Activated CD8-positive, alpha-beta T cell treated with anti-CD3 and anti-CD28 coated beads for 36 hours (primary cell): ENCODE data around the gene SRGAP1. TPM values are rescaled to one million over a fixed set of nuclear protein-coding genes. Genes with fewer than 3 reads are reported as not detected.
"Not testable (repeated sequence)": the region's sequence is repeated elsewhere in the genome, so short reads cannot be mapped to it uniquely, and the experiment has no call there.

Experiments used
- ATAC-seq: fragments of 200-7000 bp; cut with Tn5 transposase; one replicate; pipeline ENCODE4 v1.10.0; 2021; ENCODE audit warnings: mild to moderate bottlenecking, moderate library complexity
- CTCF ChIA-PET: fragments of 350-600 bp; sonication (Branson Sonifier 250); formaldehyde crosslinking; loops from one replicate; lab custom pipeline; 2021; ENCODE audit warnings: antibody characterized with exemption; lab: Charles Lee
- POLR2A ChIA-PET: fragments of 350-600 bp; sonication (Branson Sonifier 250); formaldehyde crosslinking; loops from one replicate; lab custom pipeline; 2021; ENCODE audit warnings: antibody characterized with exemption; lab: Charles Lee
- DNase-seq: peaks from one replicate; pipeline ENCODE4 v3.0.0-alpha.2; 2020
- H3K27ac Mint-ChIP-seq: one replicate; pipeline ENCODE4 v1.8.0; 2021; ENCODE audit warnings: mild to moderate bottlenecking, mixed read lengths
- H3K27me3 Mint-ChIP-seq: one replicate; pipeline ENCODE4 v1.8.0; 2021; ENCODE audit warnings: mixed read lengths
- H3K36me3 Mint-ChIP-seq: one replicate; pipeline ENCODE4 v1.8.0; 2021; ENCODE audit warnings: low read depth, mixed read lengths
- H3K4me1 Mint-ChIP-seq: one replicate; pipeline ENCODE4 v1.8.0; 2021; ENCODE audit warnings: low read depth, mixed read lengths
- H3K4me3 Mint-ChIP-seq: one replicate; pipeline ENCODE4 v1.8.0; 2021; ENCODE audit warnings: mild to moderate bottlenecking, moderate library complexity, mixed read lengths
- H3K9me3 Mint-ChIP-seq: one replicate; pipeline ENCODE4 v1.8.0; 2021; ENCODE audit warnings: mixed read lengths
- intact Hi-C: fragments of 100-400 bp; cut with micrococcal nuclease; formaldehyde crosslinking; loops from one replicate; pipeline ENCODE4 v1.10.0; 2022
- total RNA-seq, 2 experiments: library from RNA; stranded (reverse); gene quantifications; one replicate each; pipeline ENCODE4 v1.2.3, GENCODE V29; 2021
- TF ChIP-seq, protein P1 (sequence below): fragments of 200-600 bp; IDR thresholded peaks from one replicate; pipeline ENCODE4 v1.8.0; 2022; ENCODE audit warnings: antibody characterized with exemption, mild to moderate bottlenecking

Gene SRGAP1
- total RNA-seq, 2 experiments from 2014 or later = 0.02 to 0.07 TPM

DNA sequence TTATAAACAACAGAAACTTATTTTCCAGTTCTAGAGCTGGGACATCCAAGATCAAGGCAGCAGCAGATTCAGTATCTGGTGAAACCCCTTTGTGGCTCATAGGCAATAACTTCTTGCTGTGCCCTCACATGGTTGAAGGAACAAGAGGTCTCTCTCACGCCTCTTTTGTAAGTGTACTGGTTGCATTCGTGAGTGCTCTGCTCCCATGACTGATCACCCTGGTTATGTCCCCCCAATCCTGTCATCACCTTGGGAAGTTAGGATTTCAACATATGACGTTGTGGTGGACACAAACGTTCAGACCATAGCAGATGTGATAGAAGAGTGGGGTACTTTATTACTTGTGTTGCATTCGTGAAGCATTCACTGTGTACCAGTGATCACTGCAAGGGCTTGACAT lies 184.0 kb downstream of the SRGAP1 start:
- H3K4me3 Mint-ChIP-seq = no peak overlapping the region
- no peaks in the 10 kb centered on the region for H3K27me3 Mint-ChIP-seq
- no peaks in the 10 kb centered on the region for H3K36me3 Mint-ChIP-seq
- no peaks in the 10 kb centered on the region for H3K9me3 Mint-ChIP-seq
- H3K27ac Mint-ChIP-seq = no peak overlapping the region
- TF ChIP-seq, protein P1, sequence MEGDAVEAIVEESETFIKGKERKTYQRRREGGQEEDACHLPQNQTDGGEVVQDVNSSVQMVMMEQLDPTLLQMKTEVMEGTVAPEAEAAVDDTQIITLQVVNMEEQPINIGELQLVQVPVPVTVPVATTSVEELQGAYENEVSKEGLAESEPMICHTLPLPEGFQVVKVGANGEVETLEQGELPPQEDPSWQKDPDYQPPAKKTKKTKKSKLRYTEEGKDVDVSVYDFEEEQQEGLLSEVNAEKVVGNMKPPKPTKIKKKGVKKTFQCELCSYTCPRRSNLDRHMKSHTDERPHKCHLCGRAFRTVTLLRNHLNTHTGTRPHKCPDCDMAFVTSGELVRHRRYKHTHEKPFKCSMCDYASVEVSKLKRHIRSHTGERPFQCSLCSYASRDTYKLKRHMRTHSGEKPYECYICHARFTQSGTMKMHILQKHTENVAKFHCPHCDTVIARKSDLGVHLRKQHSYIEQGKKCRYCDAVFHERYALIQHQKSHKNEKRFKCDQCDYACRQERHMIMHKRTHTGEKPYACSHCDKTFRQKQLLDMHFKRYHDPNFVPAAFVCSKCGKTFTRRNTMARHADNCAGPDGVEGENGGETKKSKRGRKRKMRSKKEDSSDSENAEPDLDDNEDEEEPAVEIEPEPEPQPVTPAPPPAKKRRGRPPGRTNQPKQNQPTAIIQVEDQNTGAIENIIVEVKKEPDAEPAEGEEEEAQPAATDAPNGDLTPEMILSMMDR = no peak
- ATAC-seq = no peak
- intact Hi-C loops = no loop called here
- DNase-seq = no peak
- POLR2A ChIA-PET = no interaction called here
- H3K4me1 Mint-ChIP-seq = no peaks in the 10 kb centered on the region
- CTCF ChIA-PET = no interaction called here

- ChIA-PET POLR2A (no interaction called here), CTCF (no interaction called here)
- Mint-ChIP-seq H3K9me3 (no peaks in the 10 kb centered on the region), H3K36me3 (no peaks in the 10 kb centered on the region), H3K4me1 (no peaks in the 10 kb centered on the region), H3K4me3 (no peak overlapping the region), H3K27ac (no peak overlapping the region), H3K27me3 (no peaks in the 10 kb centered on the region)
- no peak for DNase-seq
- TF ChIP-seq, protein P1 = no peak
- no peak for ATAC-seq
- intact Hi-C loops = no loop called here
These were observed 184.7 kb downstream of the SRGAP1 start for GRCh38 chr12:64029013-64029857.

DNA sequence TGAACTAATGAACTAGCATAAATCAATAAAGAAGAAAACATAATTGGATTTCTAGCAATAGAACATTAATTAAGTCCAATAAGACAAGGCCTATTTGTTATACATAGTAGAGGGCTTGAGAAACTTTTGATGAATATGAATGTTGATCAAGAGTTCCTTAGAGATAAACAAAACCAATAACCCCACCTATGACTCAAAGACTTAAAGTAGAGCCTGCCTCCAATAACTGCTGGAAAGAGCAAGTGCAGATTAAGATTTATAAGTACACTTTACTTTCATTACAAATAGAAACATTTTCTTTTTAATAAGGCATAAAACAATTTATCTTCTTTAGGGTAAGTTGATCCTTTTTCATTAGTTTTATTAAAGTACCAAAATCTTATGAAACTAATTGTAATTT lies 185.7 kb downstream of the SRGAP1 start:
- POLR2A ChIA-PET = no interaction called here
- intact Hi-C loops = no loop called here
- ATAC-seq = no peak
- Mint-ChIP-seq H3K9me3 (no peaks in the 10 kb centered on the region), H3K27me3 (no peaks in the 10 kb centered on the region), H3K4me1 (no peaks in the 10 kb centered on the region), H3K36me3 (no peaks in the 10 kb centered on the region), H3K27ac (no peak overlapping the region), H3K4me3 (no peak overlapping the region)
- DNase-seq = no peak
- CTCF ChIA-PET = no interaction called here
- TF ChIP-seq, protein P1 = no peak

DNA sequence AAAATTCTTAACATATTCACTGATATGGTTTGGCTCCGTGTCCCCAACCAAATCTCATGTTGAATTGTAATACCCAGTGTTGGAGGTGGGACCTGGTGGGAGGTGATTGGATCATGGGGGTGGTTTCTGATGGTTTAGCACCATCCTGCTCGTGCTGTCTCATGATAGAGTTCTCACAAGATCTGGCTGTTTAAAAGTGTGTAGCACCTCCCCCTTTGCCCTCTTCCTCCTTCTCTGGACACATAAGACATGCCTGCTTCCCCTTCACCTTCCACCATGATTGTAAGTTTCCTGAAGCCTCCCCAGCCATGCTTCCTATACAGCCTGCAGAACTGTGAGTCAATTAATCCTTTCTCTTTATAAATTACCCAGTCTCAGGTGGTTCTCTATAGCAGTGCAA lies 189.6 kb downstream of the SRGAP1 start:
- H3K4me1 Mint-ChIP-seq, H3K4me3 Mint-ChIP-seq, DNase-seq, ATAC-seq, intact Hi-C loops, H3K9me3 Mint-ChIP-seq, CTCF ChIA-PET, H3K27ac Mint-ChIP-seq, H3K36me3 Mint-ChIP-seq, H3K27me3 Mint-ChIP-seq: not testable (repeated sequence)
- POLR2A ChIA-PET = interaction anchor here (0.7 kb wide), 1 partner anchor 22 kb away, joined by 4 read pairs; no protein-coding TSS in a partner anchor

- intact Hi-C loops = no loop called here
- TF ChIP-seq, protein P1 = no peak
- Mint-ChIP-seq H3K4me3 (no peak overlapping the region), H3K36me3 (no peaks in the 10 kb centered on the region), H3K27ac (no peak overlapping the region), H3K4me1 (no peaks in the 10 kb centered on the region), H3K9me3 (no peaks in the 10 kb centered on the region), H3K27me3 (peaks cover 2% of the 10 kb centered on the region)
- DNase-seq (no peak), ATAC-seq (no peak)
- ChIA-PET POLR2A (interaction anchor here (0.7 kb wide), 1 partner anchor 23 kb away, joined by 4 read pairs; no protein-coding TSS in a partner anchor), CTCF (no interaction called here)
These were observed 190.5 kb downstream of the SRGAP1 start for GRCh38 chr12:64034901-64035576.
